Activated CD4-positive, alpha-beta T cell treated with anti-CD3 and anti-CD28 coated beads for 24 hours (primary cell): ENCODE data around the gene TTLL8.

ENCODE experiments used
- DNase-seq, 2 donors: peaks; one replicate each; pipeline ENCODE4 v3.0.0-alpha.2; 2020; ENCODE audit warnings: low read depth in 2 of 2

Gene TTLL8

DNA sequence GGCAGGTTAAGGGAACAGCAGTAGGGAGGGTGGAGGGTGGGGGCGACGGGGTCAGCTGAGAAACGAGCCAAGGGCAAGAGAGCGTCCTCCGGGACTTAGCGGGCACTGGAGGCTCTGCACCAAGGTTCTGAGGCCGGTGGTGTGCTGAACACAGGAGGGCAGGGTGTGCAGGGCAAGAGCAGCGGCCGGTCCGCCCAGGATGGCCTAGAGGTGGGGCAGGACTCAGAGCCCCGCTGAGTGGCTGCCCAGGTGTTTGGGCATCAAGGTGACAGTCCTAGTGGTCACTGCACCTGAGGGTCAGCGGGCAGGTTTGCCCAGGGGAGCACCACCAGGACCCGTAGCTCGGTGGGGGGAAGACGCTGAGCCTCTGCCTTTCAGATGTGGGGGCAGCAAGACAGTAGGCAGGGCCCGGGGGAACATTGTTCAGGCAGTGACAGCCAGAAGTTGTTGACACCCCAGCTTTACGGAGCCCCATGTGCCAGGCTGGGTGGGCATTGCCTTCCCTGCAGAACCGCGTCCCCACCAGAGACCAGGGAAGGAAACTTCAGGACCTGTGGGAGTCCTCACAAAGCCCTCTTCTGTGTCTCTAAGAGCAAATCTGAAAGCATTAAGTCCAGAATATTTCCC, 4.5 kb upstream of the TTLL8 start:
- DNase-seq = no peak

- DNase-seq = no peak
Observed at GRCh38 chr22:50061824-50062355, 3.8 kb upstream of the TTLL8 start.

GRCh38 chr22:50061141-50061823, 3.2 kb upstream of the TTLL8 start:
- DNase-seq = no peak

- DNase-seq = no peak
Observed at GRCh38 chr22:50060441-50061140, 2.5 kb upstream of the TTLL8 start.

DNA sequence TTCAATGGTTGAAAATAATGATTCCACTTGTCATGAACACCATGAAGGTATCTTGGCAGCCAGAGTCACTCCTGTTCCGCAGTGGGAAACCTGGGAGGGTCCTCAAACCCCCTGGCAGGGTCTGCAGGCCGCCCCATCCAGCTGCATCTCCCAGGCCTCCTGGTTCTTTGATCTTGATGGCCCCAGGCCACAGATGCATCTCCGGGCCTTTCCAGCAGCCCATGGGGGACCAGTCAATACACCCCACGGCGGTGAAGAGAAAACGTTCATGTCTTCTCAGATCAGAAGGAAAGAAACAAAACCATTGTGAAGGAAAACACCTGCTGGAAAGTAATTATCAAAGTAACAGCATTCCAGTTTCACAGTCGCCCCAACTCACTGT, 1.8 kb upstream of the TTLL8 start:
- DNase-seq = no peak

- DNase-seq = no peak
Observed at GRCh38 chr22:50058906-50059880, 1.1 kb upstream of the TTLL8 start.

GRCh38 chr22:50057278-50058060, 629 bp downstream of the TTLL8 start:
- no peak for DNase-seq

- DNase-seq = no peak
Observed at GRCh38 chr22:50056214-50056972, 1.7 kb downstream of the TTLL8 start.

DNA sequence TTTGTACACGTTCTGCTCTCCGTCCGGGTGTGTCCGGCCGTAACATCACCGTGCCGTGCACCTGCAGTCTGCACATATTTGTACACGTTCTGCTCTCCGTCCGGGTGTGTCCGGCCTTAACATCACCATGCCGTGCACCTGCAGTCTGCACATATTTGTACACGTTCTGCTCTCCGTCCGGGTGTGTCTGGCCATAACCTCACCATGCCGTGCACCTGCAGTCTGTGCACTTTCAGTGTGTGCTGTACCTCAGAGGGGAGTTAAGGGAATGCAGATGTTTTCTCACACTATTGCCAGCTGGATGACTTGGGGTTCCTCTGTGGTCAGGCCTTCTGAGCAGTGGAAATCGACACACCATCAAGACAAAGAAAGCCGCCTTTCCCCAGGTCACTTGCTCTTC, 4.2 kb downstream of the TTLL8 start:
- DNase-seq = no peak

DNA sequence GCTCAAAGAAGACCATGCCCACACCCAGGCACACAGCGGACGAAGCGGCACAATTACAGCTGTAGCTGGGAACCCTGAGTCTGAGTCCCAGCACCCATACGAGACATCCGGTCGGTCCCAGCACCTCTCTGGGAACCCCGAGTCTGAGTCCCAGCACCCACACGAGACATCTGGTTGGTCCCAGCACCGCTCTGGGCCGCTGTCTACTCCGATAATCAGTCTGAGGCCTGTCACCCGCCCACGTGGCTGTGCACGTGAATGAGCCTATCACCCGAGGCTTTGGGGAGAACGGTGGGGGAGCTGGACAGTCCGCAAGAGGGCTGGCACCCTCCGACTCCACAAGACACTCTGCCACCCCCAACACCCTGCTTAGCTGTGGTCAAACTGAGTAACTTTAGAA, 6.2 kb downstream of the TTLL8 start:
- DNase-seq = no peak

DNA sequence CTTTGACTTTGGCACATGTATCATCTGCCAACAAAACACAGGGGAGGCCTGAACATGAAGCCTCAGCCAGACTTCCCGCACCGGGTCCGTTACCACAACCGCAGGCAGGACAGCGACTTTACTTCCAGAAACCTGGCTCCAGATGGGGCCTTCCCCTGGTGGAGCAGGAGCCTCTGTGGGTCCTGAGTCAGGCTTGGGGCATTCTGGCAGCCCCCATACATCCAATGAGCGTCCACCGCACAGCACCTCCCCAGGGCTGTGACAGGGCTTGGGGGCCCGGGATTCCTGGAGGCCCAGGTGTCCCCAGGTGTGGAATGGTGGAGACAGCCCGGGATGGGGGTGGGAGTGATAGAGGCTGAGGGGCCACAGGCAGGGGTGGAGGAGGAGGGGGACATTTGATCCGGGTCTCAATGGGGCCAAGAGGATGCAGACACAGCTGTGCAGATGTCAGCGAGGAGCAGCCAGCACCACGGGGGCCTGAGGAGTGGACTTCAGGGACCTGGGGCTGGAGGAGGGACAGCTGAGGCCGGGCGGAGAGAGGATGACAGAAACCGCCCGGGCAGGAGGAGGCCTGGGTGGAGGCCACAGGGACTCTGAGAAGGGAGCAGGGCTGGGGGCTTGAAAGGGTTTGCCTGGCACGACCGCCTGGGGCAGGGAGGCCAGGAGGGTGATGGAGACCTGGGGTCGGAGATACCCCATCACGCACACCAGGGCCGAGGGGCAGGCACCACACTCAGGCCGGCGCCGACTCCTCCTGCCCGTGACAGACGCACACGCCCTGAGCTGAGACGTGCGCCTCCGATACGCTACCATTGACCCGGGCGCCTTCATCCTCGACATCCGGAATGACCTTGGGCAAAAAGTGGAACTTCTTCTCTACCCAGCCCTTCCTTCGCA, 8.6 kb downstream of the TTLL8 start:
- DNase-seq = no peak

DNA sequence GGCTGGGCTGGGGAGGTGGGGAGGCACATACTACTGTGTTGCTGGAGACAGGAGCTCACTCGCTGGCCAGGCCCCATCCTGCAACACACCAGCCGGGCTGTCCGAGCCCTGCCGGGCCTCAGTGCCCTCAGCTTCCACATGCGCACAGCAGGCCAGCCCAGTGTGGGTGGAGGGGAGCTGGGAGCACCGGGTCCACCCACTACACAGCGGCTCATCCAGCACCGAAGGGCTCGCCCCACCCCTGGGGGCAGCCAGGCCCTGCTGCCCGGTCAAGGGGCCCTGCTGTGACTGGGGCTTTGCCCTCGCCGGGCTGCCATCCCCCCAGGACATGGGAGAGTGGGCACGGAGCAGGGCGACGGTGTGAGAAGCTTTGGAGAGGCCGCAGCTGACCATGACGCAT, 9.3 kb downstream of the TTLL8 start:
- no peak for DNase-seq

GRCh38 chr22:50048061-50048765, 9.9 kb downstream of the TTLL8 start:
- DNase-seq = no peak

- DNase-seq = no peak
Observed at GRCh38 chr22:50047346-50047745, 10.8 kb downstream of the TTLL8 start.

DNA sequence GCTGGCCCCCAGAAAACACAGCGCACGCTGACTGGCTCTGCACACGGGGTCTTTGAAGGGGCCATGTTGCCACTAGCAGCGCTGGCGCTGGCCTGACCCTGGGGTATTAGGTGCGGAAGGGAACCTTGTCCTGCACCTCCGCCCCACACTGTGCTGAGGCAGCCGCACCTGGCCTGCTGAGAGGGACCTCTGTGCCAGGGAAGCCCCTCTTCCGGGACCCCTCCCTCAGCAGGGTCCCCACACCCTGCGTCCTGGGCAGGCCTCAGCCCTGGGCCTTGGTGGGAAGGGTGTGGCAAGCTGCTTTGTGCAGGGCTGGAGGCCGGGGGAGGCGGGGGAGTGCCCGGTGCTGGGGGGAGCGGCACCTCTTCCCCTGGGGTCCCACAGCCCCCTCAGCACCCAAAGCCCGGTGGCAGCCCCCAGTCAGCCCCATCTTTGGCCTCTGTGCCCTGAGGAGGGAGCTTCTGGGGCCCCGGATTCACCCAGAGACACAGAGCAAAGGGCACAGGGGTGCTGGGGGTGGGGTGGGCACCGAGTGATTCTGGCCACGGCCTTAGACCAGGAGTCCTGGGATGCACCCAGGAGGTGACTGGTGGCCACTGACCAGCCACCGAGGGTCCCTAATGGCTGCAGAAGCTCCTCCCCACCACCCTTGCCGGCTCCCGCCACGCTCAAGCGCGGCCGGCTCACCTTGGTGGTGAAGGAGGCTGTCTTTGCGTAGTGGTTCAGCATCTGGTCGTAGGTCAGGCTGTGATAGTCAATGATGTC, 11.4 kb downstream of the TTLL8 start:
- no peak for DNase-seq

- DNase-seq = no peak
Observed at GRCh38 chr22:50046019-50046415, 12.1 kb downstream of the TTLL8 start.

GRCh38 chr22:50045211-50046018, 12.7 kb downstream of the TTLL8 start:
- DNase-seq = no peak
